ENCODE measurements around the gene FLNB. TPM values are rescaled to one million over a fixed set of nuclear protein-coding genes. Genes with fewer than 3 reads are reported as not detected.
A peak's percentile ranks its signal among the peaks of the same experiment; 100 is the strongest.

Gene FLNB
- total RNA-seq, 1 experiment from 2014 or later: 207 TPM

DNA sequence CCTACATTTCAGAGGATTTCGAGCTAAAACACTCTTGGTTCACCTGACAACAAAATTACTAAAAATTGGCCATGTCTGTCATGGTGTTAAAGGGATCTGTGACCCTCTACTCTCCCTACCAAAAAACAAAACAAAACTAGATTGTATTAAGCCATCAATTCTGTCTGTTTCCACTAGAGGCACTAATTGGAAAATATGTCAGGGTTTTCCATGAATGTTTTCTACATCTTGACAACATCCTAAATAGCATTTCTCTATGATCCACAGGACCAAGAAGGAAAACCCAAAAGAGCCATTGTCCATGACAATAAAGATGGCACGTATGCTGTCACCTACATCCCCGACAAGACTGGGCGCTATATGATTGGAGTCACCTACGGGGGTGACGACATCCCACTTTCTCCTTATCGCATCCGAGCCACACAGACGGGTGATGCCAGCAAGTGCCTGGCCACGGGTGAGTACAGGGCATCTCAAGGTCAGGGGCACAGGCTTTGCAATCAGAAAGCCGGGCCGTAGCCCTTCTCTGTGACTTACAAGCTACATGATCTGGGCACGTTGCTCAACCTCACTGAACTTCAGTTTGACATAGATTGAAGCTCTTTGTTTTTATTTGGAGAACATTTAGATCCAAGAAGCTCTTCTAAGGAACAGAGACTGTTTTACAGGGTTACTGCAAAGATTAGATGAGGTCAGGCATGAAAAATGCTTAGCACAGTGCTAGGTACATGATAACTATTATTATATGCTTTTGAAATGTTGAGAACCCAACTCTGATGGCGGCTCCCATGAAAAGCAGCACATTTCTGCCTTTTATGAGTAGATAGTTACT, 127.7 kb downstream of the FLNB start:
- DNase-seq (ENCODE audit: low read depth in 1 of 2, low spot score in 2 of 2): no peak
- no peaks in the 10 kb centered on the region for H3K9me3 ChIP-seq (replicated peaks)
- no peak overlapping the region for H3K27ac ChIP-seq
- no peaks in the 10 kb centered on the region for H3K4me1 ChIP-seq (replicated peaks)
- H3K27me3 ChIP-seq (replicated peaks): no peaks in the 10 kb centered on the region
- peaks cover 97% of the 10 kb centered on the region for H3K36me3 ChIP-seq
- H3K4me3 ChIP-seq: no peak overlapping the region

DNA sequence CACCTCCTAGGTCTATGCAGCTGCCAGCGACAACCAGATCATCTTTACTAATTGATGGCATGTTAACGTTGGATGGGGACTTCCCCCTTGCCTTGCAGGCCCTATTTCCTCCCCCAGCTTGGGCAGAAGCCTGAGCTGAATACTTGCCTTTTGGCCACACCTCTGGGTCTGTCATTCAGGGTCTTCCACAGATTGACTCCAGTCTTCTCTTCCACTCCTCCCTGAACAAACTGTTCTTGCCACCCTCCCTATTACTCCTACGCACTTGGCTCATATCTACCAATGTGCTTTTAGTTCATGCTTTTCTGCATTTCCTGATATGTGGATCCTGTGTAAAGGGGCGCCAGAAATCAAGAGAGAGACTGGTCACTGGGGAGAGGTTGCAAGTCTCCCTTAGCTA, 129.1 kb downstream of the FLNB start:
- Histone ChIP-seq H3K27ac (no peak overlapping the region), H3K36me3 (peaks cover 97% of the 10 kb centered on the region), H3K9me3 (replicated peaks) (no peaks in the 10 kb centered on the region), H3K4me1 (replicated peaks) (no peaks in the 10 kb centered on the region; the same call in 1 of the 2 replicates), H3K4me3 (no peak overlapping the region), H3K27me3 (replicated peaks) (no peaks in the 10 kb centered on the region)
- DNase-seq (ENCODE audit: low read depth in 1 of 2, low spot score in 2 of 2): no peak

DNA sequence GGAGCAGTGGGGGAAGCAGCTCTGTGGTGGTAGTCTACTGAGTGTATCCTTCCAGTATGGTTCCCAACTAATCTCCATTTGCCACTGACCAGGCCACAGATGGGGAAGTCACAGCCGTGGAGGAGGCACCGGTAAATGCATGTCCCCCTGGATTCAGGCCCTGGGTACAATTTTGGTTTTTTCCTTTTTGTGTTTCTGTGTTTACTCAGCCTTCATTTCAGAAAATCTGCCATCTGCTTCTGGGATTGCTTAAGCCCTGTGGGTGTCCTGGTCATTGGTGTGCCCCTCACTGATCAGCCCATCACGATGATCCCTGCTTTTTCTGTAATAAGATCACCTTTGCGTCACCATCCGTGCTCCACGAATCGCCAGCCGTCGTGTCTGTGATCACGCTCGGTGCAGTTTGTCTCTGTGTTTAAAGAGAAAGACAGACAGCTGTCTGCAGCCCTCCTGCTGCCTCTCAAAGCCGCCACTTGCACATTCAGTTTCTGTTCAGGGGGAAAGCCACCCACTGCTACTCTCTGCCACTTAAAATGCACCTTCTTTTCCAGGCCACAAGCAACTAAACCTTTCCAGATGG, 133.6 kb downstream of the FLNB start:
- H3K4me1 ChIP-seq (replicated peaks): peaks cover 36% of the 10 kb centered on the region
- DNase-seq (ENCODE audit: low read depth in 1 of 2, low spot score in 2 of 2): no peak
- no peak overlapping the region for H3K27ac ChIP-seq
- H3K4me3 ChIP-seq: no peak overlapping the region
- H3K9me3 ChIP-seq (replicated peaks): no peaks in the 10 kb centered on the region
- no peaks in the 10 kb centered on the region; the same call in 1 of the 2 replicates for H3K27me3 ChIP-seq (replicated peaks)
- peaks cover 96% of the 10 kb centered on the region for H3K36me3 ChIP-seq

DNA sequence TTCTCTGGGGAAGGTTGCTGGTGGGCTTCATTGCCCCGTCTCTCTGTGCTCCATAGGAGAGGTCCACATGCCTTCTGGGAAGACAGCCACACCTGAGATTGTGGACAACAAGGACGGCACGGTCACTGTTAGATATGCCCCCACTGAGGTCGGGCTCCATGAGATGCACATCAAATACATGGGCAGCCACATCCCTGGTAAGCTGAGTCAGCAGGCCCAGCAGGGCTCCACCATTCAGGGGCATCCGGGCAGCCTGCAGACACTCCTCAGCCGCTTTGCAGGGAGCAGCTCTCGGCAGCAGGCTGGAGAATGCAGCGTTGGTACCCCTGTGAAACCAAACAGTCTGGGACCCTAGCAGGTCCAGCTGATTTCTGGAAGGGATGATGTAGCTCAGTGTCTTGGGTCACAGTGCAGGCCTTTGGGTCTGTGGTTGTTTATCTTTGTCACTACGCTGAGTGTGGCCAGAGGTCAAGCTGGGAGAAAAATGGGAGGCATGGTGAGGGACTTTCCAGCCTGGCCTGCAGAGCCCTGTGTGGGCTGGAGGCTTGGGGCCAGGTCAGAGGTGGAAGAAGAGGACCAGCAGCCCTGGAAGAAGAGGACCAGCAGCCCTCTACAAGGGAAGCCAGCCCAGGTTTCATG, 135.3 kb downstream of the FLNB start:
- Histone ChIP-seq H3K4me3 (no peak overlapping the region), H3K27me3 (replicated peaks) (no peaks in the 10 kb centered on the region; the same call in 1 of the 2 replicates), H3K9me3 (replicated peaks) (no peaks in the 10 kb centered on the region), H3K36me3 (peaks cover 96% of the 10 kb centered on the region), H3K27ac (no peak overlapping the region), H3K4me1 (replicated peaks) (peaks cover 36% of the 10 kb centered on the region)
- no peak for DNase-seq (ENCODE audit: low read depth in 1 of 2, low spot score in 2 of 2)

DNA sequence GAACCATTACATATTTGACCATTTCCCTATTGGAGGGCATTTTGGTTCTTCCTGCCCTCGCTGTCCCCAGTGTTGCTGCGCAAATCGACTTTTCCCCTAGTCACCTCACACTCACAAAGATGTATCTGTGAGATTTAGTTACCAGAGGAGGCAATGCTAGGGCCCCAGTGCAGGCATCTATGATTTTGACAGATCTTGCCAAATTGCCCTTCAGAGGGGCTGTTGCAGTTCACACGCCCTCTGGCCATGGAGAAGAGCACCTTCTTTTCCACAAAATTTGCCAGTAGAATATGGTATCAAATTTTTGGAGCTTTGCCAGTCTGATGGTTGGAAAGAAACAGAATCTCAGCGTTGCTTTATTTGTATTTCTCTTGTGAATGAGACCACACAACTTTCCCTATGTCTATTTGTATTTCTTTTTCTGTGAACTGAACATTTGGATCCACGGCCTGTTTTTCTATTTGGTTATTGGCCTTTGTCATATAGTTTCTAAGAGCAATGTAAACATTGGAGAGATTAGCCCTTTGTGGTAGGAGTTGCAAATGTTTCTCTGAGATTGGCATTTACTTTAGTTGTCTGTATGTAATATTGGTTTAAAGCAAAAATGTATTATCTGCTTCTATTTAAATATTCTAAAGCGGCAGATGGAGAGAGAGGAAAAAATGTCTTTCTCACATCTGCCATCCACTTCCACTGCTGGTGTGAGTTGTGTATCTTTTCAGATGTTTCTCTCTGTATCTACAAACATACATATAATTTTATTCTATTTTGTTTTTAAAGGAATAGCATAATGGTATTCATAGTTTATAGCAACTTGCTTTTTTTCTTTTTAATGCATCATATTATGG, 136.5 kb downstream of the FLNB start:
- Histone ChIP-seq H3K4me3 (no peak overlapping the region), H3K27me3 (replicated peaks) (no peaks in the 10 kb centered on the region; the same call in 1 of the 2 replicates), H3K36me3 (peaks cover 96% of the 10 kb centered on the region), H3K9me3 (replicated peaks) (no peaks in the 10 kb centered on the region), H3K4me1 (replicated peaks) (peaks cover 36% of the 10 kb centered on the region), H3K27ac (no peak overlapping the region)
- peak in 1 of 2 experiments; percentile 48 for DNase-seq (ENCODE audit: low read depth in 1 of 2, low spot score in 2 of 2)

DNA sequence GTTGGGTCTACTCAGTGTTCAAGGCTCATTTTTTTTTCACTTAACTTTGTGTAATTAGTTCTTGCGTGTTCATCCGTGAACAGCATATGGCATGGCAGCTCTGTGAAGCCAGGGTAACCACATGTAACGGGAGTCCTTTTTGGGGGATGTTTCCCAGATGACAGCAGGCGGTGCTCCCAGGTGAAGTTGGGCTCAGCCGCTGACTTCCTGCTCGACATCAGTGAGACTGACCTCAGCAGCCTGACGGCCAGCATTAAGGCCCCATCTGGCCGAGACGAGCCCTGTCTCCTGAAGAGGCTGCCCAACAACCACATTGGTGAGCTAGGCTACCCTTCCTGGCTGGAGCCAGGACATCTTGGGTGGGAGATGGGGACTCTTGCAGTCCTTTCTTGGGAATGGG, 139.8 kb downstream of the FLNB start:
- DNase-seq (ENCODE audit: low read depth in 1 of 2, low spot score in 2 of 2): no peak
- H3K9me3 ChIP-seq (replicated peaks): no peaks in the 10 kb centered on the region
- no peak overlapping the region for H3K27ac ChIP-seq
- H3K4me1 ChIP-seq (replicated peaks): peaks cover 29% of the 10 kb centered on the region
- H3K36me3 ChIP-seq: peaks cover 94% of the 10 kb centered on the region
- H3K27me3 ChIP-seq (replicated peaks): no peaks in the 10 kb centered on the region; the same call in 1 of the 2 replicates
- no peak overlapping the region for H3K4me3 ChIP-seq

DNA sequence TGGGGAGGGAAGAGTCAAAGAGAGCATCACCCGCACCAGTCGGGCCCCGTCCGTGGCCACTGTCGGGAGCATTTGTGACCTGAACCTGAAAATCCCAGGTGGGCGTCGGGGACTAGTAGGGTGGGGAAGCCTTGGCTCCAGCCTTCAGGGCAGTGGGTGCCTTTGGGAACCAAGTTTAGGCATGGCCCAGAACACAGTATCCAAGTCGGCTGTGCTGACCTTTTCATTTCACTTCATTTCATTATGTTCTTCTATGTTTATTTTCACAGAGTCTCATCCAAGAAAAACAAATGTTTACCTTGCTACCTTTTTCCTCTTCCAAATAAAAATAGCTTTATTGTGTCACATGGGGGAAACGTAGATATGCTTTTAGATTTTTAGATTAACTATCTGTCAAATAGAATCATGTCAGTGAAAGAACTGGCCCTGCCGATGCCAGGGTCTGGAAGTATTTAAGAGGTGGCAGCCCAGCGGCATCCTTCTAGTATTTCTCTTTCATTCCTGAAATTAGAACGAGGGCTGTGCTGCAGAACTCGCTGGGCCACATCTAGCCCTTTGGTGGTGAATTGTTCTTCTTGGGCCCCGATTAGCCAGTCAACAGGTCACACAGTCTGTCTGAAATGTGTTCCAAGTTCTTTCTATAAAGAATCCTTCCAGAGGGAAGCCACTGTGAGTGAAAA, 142.0 kb downstream of the FLNB start:
- no peak overlapping the region for H3K27ac ChIP-seq
- no peaks in the 10 kb centered on the region for H3K9me3 ChIP-seq (replicated peaks)
- peaks cover 7% of the 10 kb centered on the region for H3K4me1 ChIP-seq (replicated peaks)
- H3K36me3 ChIP-seq: peaks cover 98% of the 10 kb centered on the region
- H3K4me3 ChIP-seq: no peak overlapping the region
- no peak for DNase-seq (ENCODE audit: low read depth in 1 of 2, low spot score in 2 of 2)
- H3K27me3 ChIP-seq (replicated peaks): no peaks in the 10 kb centered on the region; the same call in 1 of the 2 replicates

DNA sequence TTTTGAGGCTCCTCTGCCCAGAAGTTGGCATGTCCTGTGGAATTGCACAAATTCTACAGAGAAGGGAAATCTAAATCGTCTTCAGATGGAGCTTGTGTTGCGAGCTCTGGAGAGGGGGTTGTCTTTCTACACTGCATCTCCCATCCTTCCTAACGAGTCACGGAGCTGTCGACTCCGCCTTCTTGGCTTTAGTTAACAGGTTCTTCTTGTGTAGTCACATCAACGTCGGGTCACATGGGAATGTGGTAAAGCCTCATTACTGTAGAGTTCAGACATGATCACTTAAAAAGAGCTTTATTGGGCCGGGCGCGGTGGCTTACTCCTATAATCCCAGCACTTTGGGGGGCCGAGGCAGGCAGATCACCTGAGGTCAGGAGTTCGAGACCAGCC, 142.6 kb downstream of the FLNB start:
- Histone ChIP-seq H3K4me1 (replicated peaks) (peaks cover 2% of the 10 kb centered on the region; the same call in 1 of the 2 replicates), H3K27me3 (replicated peaks) (no peaks in the 10 kb centered on the region; the same call in 1 of the 2 replicates), H3K9me3 (replicated peaks) (no peaks in the 10 kb centered on the region), H3K36me3 (peaks cover 98% of the 10 kb centered on the region), H3K4me3 (no peak overlapping the region), H3K27ac (no peak overlapping the region)
- no peak for DNase-seq (ENCODE audit: low read depth in 1 of 2, low spot score in 2 of 2)

DNA sequence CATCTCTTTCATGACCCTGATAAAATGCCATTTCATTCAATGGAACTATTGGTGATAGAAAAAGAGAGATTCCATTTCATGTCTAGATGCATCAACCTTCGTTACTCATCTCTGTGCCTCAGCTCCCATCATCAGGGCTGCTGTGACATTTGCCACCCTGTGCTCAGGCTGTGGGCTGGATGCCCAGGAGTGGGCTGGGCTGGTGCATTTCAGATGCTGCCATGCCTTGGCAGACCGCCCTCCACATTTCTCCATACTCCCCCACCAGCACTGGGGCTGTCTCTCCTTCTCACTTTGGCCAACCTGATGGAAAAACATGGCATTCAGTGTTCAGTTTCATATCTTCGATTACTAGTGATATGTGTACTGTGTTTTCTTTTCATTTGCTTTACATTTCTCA, 143.4 kb downstream of the FLNB start:
- peaks cover 98% of the 10 kb centered on the region for H3K36me3 ChIP-seq
- DNase-seq (ENCODE audit: low read depth in 1 of 2, low spot score in 2 of 2): no peak

DNA sequence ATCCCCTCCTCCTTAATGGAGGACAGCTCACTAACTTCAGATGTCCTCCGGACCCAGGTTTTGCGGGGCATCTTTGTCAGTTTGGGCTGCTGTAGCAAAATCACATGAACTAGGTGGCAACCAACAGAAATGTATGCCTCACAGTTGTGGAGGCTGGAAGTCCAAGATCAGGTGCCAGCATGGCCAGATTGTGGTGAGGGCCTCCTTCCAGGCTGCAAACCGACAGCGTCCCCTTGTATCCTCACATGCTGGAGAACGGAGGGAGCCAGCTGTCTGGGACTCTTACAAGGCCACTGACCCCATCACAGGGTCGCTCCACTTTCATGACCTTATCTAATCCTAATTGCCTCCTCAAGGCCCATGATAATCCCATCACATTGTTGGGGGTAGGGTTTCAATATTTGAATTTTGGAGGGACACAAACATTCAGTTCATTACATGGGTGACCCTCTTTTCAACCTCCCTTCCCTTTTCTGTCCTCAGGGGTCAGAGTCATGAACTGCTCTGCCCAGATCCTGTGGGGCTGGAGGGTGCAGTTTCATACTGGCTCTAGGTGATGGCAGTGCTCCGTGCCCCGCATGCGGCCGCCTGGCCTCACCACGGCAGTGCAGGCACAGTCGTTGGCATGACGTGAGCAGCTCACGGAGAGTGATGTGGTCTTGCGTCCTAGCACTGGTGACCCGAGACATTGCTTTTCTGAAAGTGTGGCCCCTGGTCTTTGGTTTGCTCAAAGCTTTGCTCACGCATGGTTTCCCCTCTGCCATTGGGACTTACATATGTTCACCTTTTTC, 144.2 kb downstream of the FLNB start:
- no peaks in the 10 kb centered on the region for H3K9me3 ChIP-seq (replicated peaks)
- H3K27ac ChIP-seq: no peak overlapping the region
- peaks cover 98% of the 10 kb centered on the region for H3K36me3 ChIP-seq
- no peak overlapping the region for H3K4me3 ChIP-seq
- H3K4me1 ChIP-seq (replicated peaks): no peaks in the 10 kb centered on the region
- no peak for DNase-seq (ENCODE audit: low read depth in 1 of 2, low spot score in 2 of 2)
- no peaks in the 10 kb centered on the region for H3K27me3 ChIP-seq (replicated peaks)

More for the DNA sequence above, 143.4 kb downstream of the FLNB start:
- Histone ChIP-seq H3K9me3 (replicated peaks) (no peaks in the 10 kb centered on the region), H3K27me3 (replicated peaks) (no peaks in the 10 kb centered on the region), H3K27ac (no peak overlapping the region), H3K4me3 (no peak overlapping the region), H3K4me1 (replicated peaks) (no peaks in the 10 kb centered on the region)

DNA sequence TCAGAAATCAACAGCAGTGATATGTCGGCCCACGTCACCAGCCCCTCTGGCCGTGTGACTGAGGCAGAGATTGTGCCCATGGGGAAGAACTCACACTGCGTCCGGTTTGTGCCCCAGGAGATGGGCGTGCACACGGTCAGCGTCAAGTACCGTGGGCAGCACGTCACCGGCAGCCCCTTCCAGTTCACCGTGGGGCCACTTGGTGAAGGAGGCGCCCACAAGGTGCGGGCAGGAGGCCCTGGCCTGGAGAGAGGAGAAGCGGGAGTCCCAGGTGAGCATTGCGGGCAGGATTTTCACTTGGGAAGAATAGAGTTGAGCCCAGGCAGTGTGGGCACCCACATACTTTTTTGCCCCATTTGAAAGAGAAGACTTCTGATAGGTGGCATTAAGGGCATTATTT, 145.1 kb downstream of the FLNB start:
- H3K4me1 ChIP-seq (replicated peaks): no peaks in the 10 kb centered on the region
- no peaks in the 10 kb centered on the region for H3K9me3 ChIP-seq (replicated peaks)
- no peak overlapping the region for H3K4me3 ChIP-seq
- H3K27me3 ChIP-seq (replicated peaks): no peaks in the 10 kb centered on the region
- no peak overlapping the region for H3K27ac ChIP-seq
- DNase-seq (ENCODE audit: low read depth in 1 of 2, low spot score in 2 of 2): no peak
- peaks cover 98% of the 10 kb centered on the region for H3K36me3 ChIP-seq

DNA sequence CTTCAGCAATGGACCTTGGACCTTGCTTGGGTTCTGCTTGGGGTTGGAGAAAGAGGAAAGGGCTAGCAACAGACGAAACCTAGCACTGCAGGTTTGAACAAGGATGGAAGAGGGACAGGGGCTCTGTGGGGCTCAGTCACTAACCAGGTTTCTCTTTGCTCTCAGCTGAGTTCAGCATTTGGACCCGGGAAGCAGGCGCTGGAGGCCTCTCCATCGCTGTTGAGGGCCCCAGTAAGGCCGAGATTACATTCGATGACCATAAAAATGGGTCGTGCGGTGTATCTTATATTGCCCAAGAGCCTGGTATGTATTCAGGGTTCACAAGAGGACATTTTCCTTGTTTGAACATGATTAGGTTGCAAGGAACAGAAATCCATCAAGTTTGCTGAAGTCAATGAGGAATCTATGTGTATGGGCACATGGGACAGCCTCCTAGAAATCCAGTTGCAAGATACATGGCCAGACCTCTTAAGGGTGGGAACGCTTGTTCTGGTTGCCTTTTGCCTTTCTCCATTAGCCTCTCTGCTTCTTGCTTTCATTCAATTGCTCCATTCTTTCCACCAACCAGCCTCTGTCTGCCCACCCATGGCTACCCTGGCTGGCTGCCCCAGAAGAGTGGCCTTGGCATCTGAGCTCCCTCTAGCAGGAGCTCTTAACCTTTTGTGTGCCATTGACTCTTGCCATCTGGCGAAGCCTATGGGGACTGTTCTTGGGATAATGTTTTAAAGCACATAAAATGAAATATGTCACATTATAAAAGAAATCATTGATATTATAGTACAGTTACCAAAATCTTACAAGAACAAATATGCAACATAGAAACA, 146.6 kb downstream of the FLNB start:
- no peak for DNase-seq (ENCODE audit: low read depth in 1 of 2, low spot score in 2 of 2)
- H3K27me3 ChIP-seq (replicated peaks): no peaks in the 10 kb centered on the region
- 0 out of 2 replicates have a peak, but pooled peaks cover 4% of the 10 kb centered on the region for H3K4me1 ChIP-seq (replicated peaks)
- H3K9me3 ChIP-seq (replicated peaks): no peaks in the 10 kb centered on the region
- H3K27ac ChIP-seq: no peak overlapping the region
- H3K4me3 ChIP-seq: no peak overlapping the region
- peaks cover 98% of the 10 kb centered on the region for H3K36me3 ChIP-seq
